KMS-11 (cell line): ENCODE results near the gene COQ6.

Source experiments
- H2AFZ ChIP-seq: fragments of 200-600 bp; sonication (generic); 2 replicates; pipeline ENCODE4 v1.6.1; 2016; ENCODE audit warnings: antibody characterized with exemption, mixed run types, low read depth
- H3K27ac ChIP-seq: fragments of 200-600 bp; sonication (generic); 2 replicates; pipeline ENCODE4 v1.6.1; 2016; ENCODE audit warnings: mild to moderate bottlenecking, mixed run types
- H3K27me3 ChIP-seq: fragments of 200-600 bp; sonication (generic); 2 replicates; pipeline ENCODE4 v1.6.1; 2017; ENCODE audit warnings: mild to moderate bottlenecking, low read depth, mixed run types, moderate library complexity; ENCODE audit not compliant: insufficient read depth
- H3K36me3 ChIP-seq: fragments of 200-600 bp; sonication (generic); 2 replicates; pipeline ENCODE4 v1.6.1; 2017; ENCODE audit warnings: mild to moderate bottlenecking, mixed run types; ENCODE audit not compliant: insufficient read depth
- H3K4me1 ChIP-seq: fragments of 200-600 bp; sonication (generic); 2 replicates; pipeline ENCODE4 v1.6.1; 2016; ENCODE audit warnings: mild to moderate bottlenecking, low read depth, mixed run types; ENCODE audit not compliant: poor library complexity, severe bottlenecking
- H3K4me2 ChIP-seq: fragments of 200-600 bp; sonication (generic); 2 replicates; pipeline ENCODE4 v1.7.0; 2016; ENCODE audit warnings: mild to moderate bottlenecking, mixed run types
- H3K4me3 ChIP-seq: fragments of 200-600 bp; sonication (generic); IDR thresholded peaks from 2 replicates; pipeline ENCODE4 v1.6.1; 2017; ENCODE audit warnings: low read depth, low read length, mixed read lengths; ENCODE audit not compliant: insufficient read depth
- H3K79me2 ChIP-seq: fragments of 200-600 bp; sonication (generic); 2 replicates; pipeline ENCODE4 v1.6.1; 2016; ENCODE audit warnings: low read depth, mixed run types; ENCODE audit not compliant: insufficient read depth
- H3K9ac ChIP-seq: fragments of 200-600 bp; sonication (generic); 2 replicates; pipeline ENCODE4 v1.6.1; 2016; ENCODE audit warnings: mild to moderate bottlenecking, mixed run types
- H4K20me1 ChIP-seq: fragments of 200-600 bp; sonication (generic); 2 replicates; pipeline ENCODE4 v1.6.1; 2016; ENCODE audit warnings: mild to moderate bottlenecking, mixed run types; ENCODE audit not compliant: insufficient read depth
- TF ChIP-seq, protein P1 (sequence below): fragments of 200-600 bp; sonication (generic); conservative IDR thresholded peaks from 2 replicates; pipeline ENCODE4 v1.6.1; 2017; ENCODE audit warnings: low read depth, mild to moderate bottlenecking, antibody characterized with exemption, low read length, moderate library complexity, mixed read lengths

COQ6 gene

GRCh38 chr14:73937012-73937411 is 13.1 kb upstream of the COQ6 start:
- no peaks in the 10 kb centered on the region for H3K4me1 ChIP-seq
- no peak overlapping the region for H2AFZ ChIP-seq
- H3K4me3 ChIP-seq: no peak overlapping the region
- H3K79me2 ChIP-seq: no peaks in the 10 kb centered on the region
- H3K27ac ChIP-seq: no peak overlapping the region
- H3K27me3 ChIP-seq: no peaks in the 10 kb centered on the region
- H3K4me2 ChIP-seq: no peak overlapping the region
- TF ChIP-seq, protein P1, sequence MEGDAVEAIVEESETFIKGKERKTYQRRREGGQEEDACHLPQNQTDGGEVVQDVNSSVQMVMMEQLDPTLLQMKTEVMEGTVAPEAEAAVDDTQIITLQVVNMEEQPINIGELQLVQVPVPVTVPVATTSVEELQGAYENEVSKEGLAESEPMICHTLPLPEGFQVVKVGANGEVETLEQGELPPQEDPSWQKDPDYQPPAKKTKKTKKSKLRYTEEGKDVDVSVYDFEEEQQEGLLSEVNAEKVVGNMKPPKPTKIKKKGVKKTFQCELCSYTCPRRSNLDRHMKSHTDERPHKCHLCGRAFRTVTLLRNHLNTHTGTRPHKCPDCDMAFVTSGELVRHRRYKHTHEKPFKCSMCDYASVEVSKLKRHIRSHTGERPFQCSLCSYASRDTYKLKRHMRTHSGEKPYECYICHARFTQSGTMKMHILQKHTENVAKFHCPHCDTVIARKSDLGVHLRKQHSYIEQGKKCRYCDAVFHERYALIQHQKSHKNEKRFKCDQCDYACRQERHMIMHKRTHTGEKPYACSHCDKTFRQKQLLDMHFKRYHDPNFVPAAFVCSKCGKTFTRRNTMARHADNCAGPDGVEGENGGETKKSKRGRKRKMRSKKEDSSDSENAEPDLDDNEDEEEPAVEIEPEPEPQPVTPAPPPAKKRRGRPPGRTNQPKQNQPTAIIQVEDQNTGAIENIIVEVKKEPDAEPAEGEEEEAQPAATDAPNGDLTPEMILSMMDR: no peak
- no peaks in the 10 kb centered on the region for H3K36me3 ChIP-seq
- no peaks in the 10 kb centered on the region for H4K20me1 ChIP-seq
- H3K9ac ChIP-seq: no peak overlapping the region

DNA sequence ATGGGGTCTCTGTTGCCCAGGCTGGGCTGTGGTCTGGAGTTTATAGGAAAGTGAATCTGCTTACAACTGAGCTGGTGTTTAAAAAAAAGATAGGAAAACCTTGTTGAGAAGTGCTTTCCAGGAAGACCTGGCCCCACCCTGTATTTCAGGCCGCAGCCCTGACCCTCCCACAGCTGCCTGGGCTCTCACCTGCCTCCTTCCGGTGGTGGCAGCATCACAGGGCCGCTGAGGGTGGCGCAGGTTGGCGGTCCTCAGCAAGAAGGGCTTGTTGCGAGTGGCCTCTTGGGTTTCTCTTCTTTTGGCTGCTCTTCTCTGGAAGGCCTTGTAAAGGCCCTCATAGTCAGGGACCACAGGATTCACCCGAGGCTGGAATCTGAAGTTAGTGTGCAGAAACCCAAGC is 7.9 kb upstream of the COQ6 start:
- Histone ChIP-seq H4K20me1 (no peaks in the 10 kb centered on the region), H2AFZ (no peak overlapping the region), H3K4me2 (no peak overlapping the region), H3K36me3 (no peaks in the 10 kb centered on the region), H3K27ac (no peak overlapping the region), H3K4me3 (no peak overlapping the region), H3K4me1 (no peaks in the 10 kb centered on the region), H3K27me3 (no peaks in the 10 kb centered on the region), H3K79me2 (no peaks in the 10 kb centered on the region), H3K9ac (no peak overlapping the region)
- TF ChIP-seq, protein P1: no peak

- Histone ChIP-seq H3K27me3 (no peaks in the 10 kb centered on the region), H3K79me2 (no peaks in the 10 kb centered on the region), H3K4me3 (no peak overlapping the region), H3K27ac (no peak overlapping the region), H3K9ac (no peak overlapping the region), H3K36me3 (no peaks in the 10 kb centered on the region), H4K20me1 (no peaks in the 10 kb centered on the region), H2AFZ (no peak overlapping the region), H3K4me2 (no peak overlapping the region), H3K4me1 (no peaks in the 10 kb centered on the region)
- TF ChIP-seq, protein P1: no peak
Measured at GRCh38 chr14:73943083-73943482, 7.0 kb upstream of the COQ6 start.

DNA sequence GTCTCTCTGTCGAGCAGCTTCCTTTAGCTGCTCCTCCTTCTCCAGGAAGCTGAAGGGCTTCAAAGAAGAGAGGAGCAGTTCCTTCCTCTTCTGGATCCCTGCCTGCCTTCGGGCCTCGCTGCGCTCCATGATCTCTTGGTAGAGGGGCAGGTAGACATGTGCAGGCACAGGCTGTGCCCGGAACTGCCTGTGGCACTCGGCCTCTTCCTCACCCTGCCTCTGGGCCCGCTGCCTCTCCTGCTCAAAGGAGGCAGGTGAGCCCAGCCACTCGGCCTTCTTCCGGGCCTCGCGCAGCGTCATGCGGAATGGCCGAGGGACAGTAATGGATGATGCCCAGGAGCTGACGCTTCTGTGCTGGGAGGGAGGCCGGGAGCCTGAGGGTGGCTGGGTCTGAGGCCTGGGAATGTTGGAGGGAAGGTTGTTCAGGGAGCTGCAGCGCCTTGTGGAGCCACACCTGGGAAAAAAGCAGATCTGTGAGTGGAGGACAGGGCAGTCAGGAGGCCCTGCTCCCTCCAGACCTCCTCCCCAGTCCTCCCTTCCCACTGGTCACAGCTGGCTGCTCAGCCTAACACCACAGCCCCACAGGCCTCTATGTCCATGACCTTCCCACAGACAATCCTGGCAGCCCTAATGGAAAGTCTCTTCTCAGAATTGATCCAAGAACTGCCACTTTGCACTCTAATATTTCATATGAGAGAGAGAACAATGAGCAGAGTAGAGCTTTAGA is 5.5 kb upstream of the COQ6 start:
- H3K9ac ChIP-seq: no peak overlapping the region
- no peaks in the 10 kb centered on the region for H3K27me3 ChIP-seq
- H4K20me1 ChIP-seq: no peaks in the 10 kb centered on the region
- TF ChIP-seq, protein P1: no peak
- no peak overlapping the region for H2AFZ ChIP-seq
- H3K4me3 ChIP-seq: no peak overlapping the region
- no peaks in the 10 kb centered on the region for H3K36me3 ChIP-seq
- H3K27ac ChIP-seq: no peak overlapping the region
- H3K4me1 ChIP-seq: no peaks in the 10 kb centered on the region
- no peak overlapping the region for H3K4me2 ChIP-seq
- H3K79me2 ChIP-seq: no peaks in the 10 kb centered on the region
